T-cell (primary cell): ENCODE data around the gene LARGE1. TPM values are rescaled to one million over a fixed set of nuclear protein-coding genes. Genes with fewer than 3 reads are reported as not detected.

Experiments used
- ATAC-seq, 4 experiments: fragments of 200-7000 bp in 3 of 4; fragments of 150-1000 bp in 1 of 4; cut with Tn5 transposase; replicated peaks in 1 of 4; 1 replicate in 3 of 4; 2 replicates in 1 of 4; pipeline ENCODE4 v1.10.0; 2021; ENCODE audit warnings: moderate library complexity in 3 of 4, mild to moderate bottlenecking in 2 of 4, moderate number of reproducible peaks in 1 of 4
- CTCF ChIA-PET, 2 donors: fragments of 300-600 bp; sonication (Branson Sonifier 250); formaldehyde crosslinking; loops; one replicate each; lab custom pipeline; 2022; ENCODE audit warnings: antibody characterized with exemption in 2 of 2; lab: Charles Lee
- POLR2A ChIA-PET, 2 donors: fragments of 300-600 bp; sonication (Branson Sonifier 250); formaldehyde crosslinking; loops; one replicate each; lab custom pipeline; 2022; ENCODE audit warnings: antibody characterized with exemption in 2 of 2; lab: Charles Lee
- DNase-seq, 35 experiments: peaks; one replicate each; pipeline versions ENCODE4 v3.0.0 to v3.0.0-alpha.2; 2013 to 2023
- H3K27ac ChIP-seq: one replicate; pipeline ENCODE4 v1.5.1; 2013; ENCODE audit warnings: low read length
- H3K27me3 ChIP-seq, 2 experiments: replicated peaks in 1 of 2; 1 replicate in 1 of 2; 2 replicates in 1 of 2; pipeline versions ENCODE4 v1.6.1 to v1.7.0; 2013; ENCODE audit warnings: low read length in 1 of 2, mixed read lengths in 1 of 2; ENCODE audit not compliant: control insufficient read depth in 2 of 2, insufficient read depth in 2 of 2; ENCODE audit errors: extremely low read depth in 1 of 2
- H3K36me3 ChIP-seq, 2 donors: 1 replicate in 1 of 2; 2 replicates in 1 of 2; pipeline versions ENCODE4 v1.6.1 to v1.7.0; 2013; ENCODE audit warnings: low read length in 1 of 2; ENCODE audit not compliant: control insufficient read depth in 2 of 2, insufficient read depth in 1 of 2; ENCODE audit errors: extremely low read depth in 1 of 2
- H3K4me1 ChIP-seq, 2 experiments: 1 replicate in 1 of 2; 2 replicates in 1 of 2; pipeline versions ENCODE4 v1.6.1 to v1.7.0; 2013; ENCODE audit warnings: low read length in 2 of 2, mixed read lengths in 1 of 2; ENCODE audit not compliant: insufficient read depth in 2 of 2, control insufficient read depth in 1 of 2; ENCODE audit errors: extremely low read depth in 1 of 2
- H3K4me3 ChIP-seq, 2 donors: 1 replicate in 1 of 2; 2 replicates in 1 of 2; pipeline versions ENCODE4 v1.5.1 to v1.7.0; 2013; ENCODE audit warnings: mild to moderate bottlenecking in 2 of 2, low read length in 1 of 2, moderate library complexity in 1 of 2; ENCODE audit not compliant: control insufficient read depth in 1 of 2; ENCODE audit errors: extremely low read depth in 1 of 2
- H3K9me3 ChIP-seq: 2 replicates; pipeline ENCODE4 v1.7.0; 2013
- H3K27ac Mint-ChIP-seq, 2 donors: one replicate each; pipeline ENCODE4 v1.8.0; 2020 to 2021; ENCODE audit warnings: mild to moderate bottlenecking in 2 of 2, mixed read lengths in 2 of 2
- H3K27me3 Mint-ChIP-seq, 2 donors: one replicate each; pipeline ENCODE4 v1.8.0; 2021 to 2022; ENCODE audit warnings: mixed read lengths in 2 of 2
- H3K36me3 Mint-ChIP-seq: one replicate; pipeline ENCODE4 v1.8.0; 2021; ENCODE audit warnings: mixed read lengths
- H3K4me1 Mint-ChIP-seq, 3 donors: one replicate each; pipeline ENCODE4 v1.8.0; 2020 to 2022; ENCODE audit warnings: mixed read lengths in 3 of 3, mild to moderate bottlenecking in 1 of 3
- H3K4me3 Mint-ChIP-seq, 3 donors: one replicate each; pipeline ENCODE4 v1.8.0; 2020 to 2022; ENCODE audit warnings: mild to moderate bottlenecking in 3 of 3, mixed read lengths in 3 of 3, moderate library complexity in 3 of 3
- H3K9me3 Mint-ChIP-seq, 3 donors: one replicate each; pipeline ENCODE4 v1.8.0; 2020 to 2022; ENCODE audit warnings: mixed read lengths in 3 of 3
- WGBS: methylation state at CpG from one replicate; pipeline ENCODE4 v1.1.5; 2013; ENCODE audit warnings: missing lambda C conversion rate; ENCODE audit not compliant: insufficient coverage; 5-methylcytosine and 5-hydroxymethylcytosine counted together
- total RNA-seq, 35 experiments: library from RNA in 6 of 35; stranded (reverse) in 6 of 35; fragments of 120-200 nt in 1 of 35; gene quantifications; one replicate each; pipeline versions ENCODE4 v1.2.1 to v1.2.4 and lab custom pipeline; 2013 to 2026

The LARGE1 gene
- total RNA-seq, 5 donors from 2014 or later (not counting 1 experiment from before 2014, with no cell fraction given): 0.53 to 6.1 (median 3.0) TPM

DNA sequence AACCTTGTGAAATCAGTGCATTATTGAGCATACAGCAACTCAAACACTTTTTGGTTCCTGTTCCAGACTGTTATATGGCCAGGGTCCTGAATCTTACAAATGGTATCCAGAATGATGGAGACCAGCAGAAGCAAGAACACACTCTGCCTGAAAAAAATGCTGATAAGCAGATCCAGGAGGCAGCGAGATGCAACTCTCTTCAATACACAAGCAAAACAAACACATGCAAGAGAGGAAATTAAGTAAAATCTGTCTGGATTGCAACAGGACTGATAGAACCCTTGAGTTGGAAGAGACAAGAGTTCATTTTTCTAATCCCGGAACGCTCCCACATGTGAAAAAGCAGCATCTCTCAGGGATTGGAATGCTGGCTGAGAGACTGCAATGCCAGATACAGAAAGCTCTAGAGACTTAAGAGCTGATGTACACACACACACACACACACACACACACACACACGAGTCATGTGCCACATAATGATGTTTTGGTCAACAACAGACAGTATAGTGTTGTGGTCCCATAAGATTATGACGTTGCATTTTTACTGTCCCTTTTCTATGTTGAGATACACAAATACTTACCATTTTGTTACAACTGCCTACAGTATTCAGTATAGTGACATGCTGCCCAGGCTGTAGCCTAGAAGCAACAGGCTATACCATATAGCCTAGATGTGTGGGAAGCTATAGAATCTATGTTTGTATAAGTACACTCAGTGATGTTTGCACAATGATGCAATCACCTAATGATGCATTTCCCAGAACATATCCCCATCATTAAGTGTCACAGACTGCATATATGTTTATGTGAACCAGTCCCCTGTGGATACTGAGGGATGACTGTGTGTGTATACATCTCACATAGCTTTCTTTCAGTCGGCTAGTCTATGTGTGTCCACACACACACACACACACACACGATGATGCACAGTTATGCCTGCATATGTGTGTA is 406.6 kb downstream of the LARGE1 start:
- CTCF ChIA-PET: no interaction called here
- DNase-seq (no peak), ATAC-seq (no peak)
- Mint-ChIP-seq H3K4me1 (no peaks in the 10 kb centered on the region), H3K4me3 (no peak overlapping the region), H3K27ac (no peak overlapping the region), H3K9me3 (no peaks in the 10 kb centered on the region), H3K27me3 (peaks cover 1 to 3% of the 10 kb centered on the region in 2 donors), H3K36me3 (no peaks in the 10 kb centered on the region)
- no peaks in the 10 kb centered on the region for H3K4me1 ChIP-seq
- POLR2A ChIA-PET: interaction anchor here in 1 of 2 donors (0.6 kb wide), 1 partner anchor 1698 kb away, joined by 5 read pairs; no protein-coding TSS in a partner anchor
- H3K4me3 ChIP-seq: no peak overlapping the region
- H3K36me3 ChIP-seq: no peaks in the 10 kb centered on the region
- WGBS: no CpG with 5 or more reads among the region's 7 CpGs
- H3K27ac ChIP-seq: no peak overlapping the region
- H3K27me3 ChIP-seq: no peaks in the 10 kb centered on the region
- no peaks in the 10 kb centered on the region for H3K9me3 ChIP-seq

DNA sequence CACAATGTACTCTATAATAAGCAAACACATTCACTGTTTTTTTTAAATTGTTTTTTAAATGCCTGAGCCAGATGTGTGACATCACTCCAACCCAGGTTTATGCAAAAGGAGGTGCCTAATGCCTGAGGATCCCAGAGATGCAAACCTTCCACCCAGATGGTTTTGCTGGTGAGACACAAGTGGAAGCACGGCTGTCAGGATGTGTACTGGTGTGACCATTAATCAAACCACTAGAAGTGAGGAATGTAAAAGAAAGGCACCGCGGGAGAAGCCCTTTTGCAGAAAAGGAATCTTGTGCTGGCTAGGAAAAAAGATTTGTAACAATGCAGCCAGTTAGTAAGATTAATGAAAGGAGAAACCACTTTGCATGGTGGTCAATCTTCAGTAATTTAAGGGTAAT is 407.4 kb downstream of the LARGE1 start:
- ATAC-seq (no peak), DNase-seq (no peak)
- Mint-ChIP-seq H3K27me3 (peaks cover 1 to 3% of the 10 kb centered on the region in 2 donors), H3K4me3 (no peak overlapping the region), H3K9me3 (no peaks in the 10 kb centered on the region), H3K4me1 (no peaks in the 10 kb centered on the region), H3K36me3 (no peaks in the 10 kb centered on the region), H3K27ac (no peak overlapping the region)
- Histone ChIP-seq H3K36me3 (no peaks in the 10 kb centered on the region), H3K27ac (no peak overlapping the region), H3K4me3 (no peak overlapping the region), H3K4me1 (no peaks in the 10 kb centered on the region), H3K27me3 (no peaks in the 10 kb centered on the region), H3K9me3 (no peaks in the 10 kb centered on the region)
- ChIA-PET POLR2A (interaction anchor here in 1 of 2 donors (0.6 kb wide), 1 partner anchor 1697 kb away, joined by 5 read pairs; no protein-coding TSS in a partner anchor), CTCF (no interaction called here)
- 100% methylated on average over 1 of the region's 3 CpGs for WGBS

DNA sequence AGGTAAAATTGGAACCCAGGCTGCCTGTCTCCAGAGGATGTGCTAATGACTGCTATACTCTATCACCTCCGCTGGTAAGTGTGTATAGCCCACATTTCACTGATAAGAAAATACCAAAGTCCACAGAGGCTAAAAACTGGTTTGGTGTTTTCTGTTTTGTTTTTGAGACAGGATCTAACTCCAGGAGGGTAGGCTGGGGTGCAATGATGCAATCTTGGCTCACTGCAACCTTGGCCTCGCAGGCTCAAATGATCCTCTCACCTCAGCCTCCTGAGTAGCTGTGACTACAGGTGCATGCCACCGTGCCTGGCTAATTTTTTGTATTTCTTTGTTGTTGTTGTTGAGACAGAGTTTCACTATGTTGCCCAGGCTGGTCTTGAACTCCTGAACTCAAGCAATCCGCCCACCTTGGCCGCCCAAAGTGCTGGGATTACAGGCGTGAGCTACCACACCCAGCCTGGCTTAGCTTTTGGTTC is 409.8 kb downstream of the LARGE1 start:
- Mint-ChIP-seq H3K4me1 (no peaks in the 10 kb centered on the region), H3K4me3 (no peak overlapping the region), H3K9me3 (no peaks in the 10 kb centered on the region), H3K27me3 (peaks cover 1 to 3% of the 10 kb centered on the region in 2 donors), H3K36me3 (no peaks in the 10 kb centered on the region), H3K27ac (no peak overlapping the region)
- DNase-seq (no peak), ATAC-seq (no peak)
- CTCF ChIA-PET: no interaction called here
- WGBS: 81% methylated on average over 3 of the region's 6 CpGs
- POLR2A ChIA-PET: no interaction called here
- Histone ChIP-seq H3K27me3 (no peaks in the 10 kb centered on the region), H3K4me1 (no peaks in the 10 kb centered on the region), H3K4me3 (no peak overlapping the region), H3K9me3 (no peaks in the 10 kb centered on the region), H3K36me3 (no peaks in the 10 kb centered on the region), H3K27ac (no peak overlapping the region)

DNA sequence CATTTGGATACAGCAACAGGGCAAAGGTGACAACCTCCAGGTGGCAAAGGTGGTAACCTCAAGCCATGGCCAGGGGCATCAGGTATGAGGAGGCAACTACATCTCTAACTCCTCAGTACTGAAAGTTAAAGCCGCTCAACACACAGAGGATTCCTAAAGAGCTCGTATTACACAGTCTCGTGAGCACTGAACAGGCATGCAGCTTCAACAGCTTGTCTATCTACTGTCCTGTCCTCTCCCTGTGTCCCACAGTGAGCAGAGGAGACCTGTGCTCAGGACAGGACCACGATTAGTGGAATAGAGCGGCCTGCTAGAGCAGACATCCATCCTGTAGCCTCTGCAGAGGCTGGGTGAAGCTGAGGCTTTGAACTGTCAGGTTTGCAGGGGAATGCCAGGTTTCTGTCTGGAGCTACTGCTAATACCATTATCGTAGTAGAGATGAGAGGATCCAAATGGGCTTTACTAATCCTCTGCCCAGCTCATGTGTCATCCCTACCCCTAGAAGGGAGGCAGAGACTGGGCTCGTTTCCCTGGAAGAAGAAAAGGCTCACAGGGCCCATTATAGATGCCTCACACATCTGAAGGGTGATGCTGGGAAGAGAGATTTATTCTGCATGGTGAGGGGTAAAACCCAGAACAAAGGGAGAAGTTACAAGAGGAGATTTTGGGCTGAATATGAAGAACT is 415.2 kb downstream of the LARGE1 start:
- Mint-ChIP-seq H3K27ac (no peak overlapping the region), H3K36me3 (no peaks in the 10 kb centered on the region), H3K9me3 (peaks cover 0 to 3% (median 0%) of the 10 kb centered on the region in 3 donors), H3K27me3 (peaks cover 0 to 7% of the 10 kb centered on the region in 2 donors), H3K4me3 (no peak overlapping the region), H3K4me1 (no peaks in the 10 kb centered on the region)
- POLR2A ChIA-PET: no interaction called here
- H3K27ac ChIP-seq: no peak overlapping the region
- DNase-seq (no peak), ATAC-seq (no peak)
- H3K36me3 ChIP-seq: no peaks in the 10 kb centered on the region
- peaks cover 0 to 2% of the 10 kb centered on the region in 2 experiments for H3K27me3 ChIP-seq
- WGBS: 62% methylated on average over 2 of the region's 7 CpGs
- no peaks in the 10 kb centered on the region for H3K4me1 ChIP-seq
- no peak overlapping the region for H3K4me3 ChIP-seq
- H3K9me3 ChIP-seq: no peaks in the 10 kb centered on the region
- CTCF ChIA-PET: no interaction called here

DNA sequence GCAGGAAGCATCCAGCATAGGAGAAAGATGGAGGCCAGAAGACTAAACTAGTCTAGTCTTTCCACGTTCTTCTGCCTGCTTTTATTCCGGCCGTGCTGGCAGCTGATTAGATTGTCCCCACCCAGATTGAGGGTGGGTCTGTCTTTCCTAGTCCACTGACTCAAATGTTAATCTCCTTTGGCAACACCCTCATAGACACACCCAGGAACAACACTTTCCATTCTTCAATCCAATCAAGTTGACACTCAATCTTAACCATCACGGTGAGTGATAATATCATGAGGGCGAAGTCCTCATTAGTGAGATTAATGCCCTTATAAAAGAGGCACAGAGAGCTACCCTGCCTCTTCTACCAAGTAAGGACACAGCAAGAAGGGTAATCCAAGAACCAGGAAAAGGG is 424.2 kb downstream of the LARGE1 start:
- CTCF ChIA-PET: no interaction called here
- Mint-ChIP-seq H3K4me3 (no peak overlapping the region), H3K9me3 (peaks cover 0 to 7% (median 6%) of the 10 kb centered on the region in 3 donors), H3K27ac (no peak overlapping the region), H3K27me3 (peaks cover 0 to 4% of the 10 kb centered on the region in 2 donors), H3K36me3 (no peaks in the 10 kb centered on the region), H3K4me1 (peaks cover 3 to 6% (median 5%) of the 10 kb centered on the region in 3 donors)
- Histone ChIP-seq H3K4me3 (no peak overlapping the region), H3K9me3 (no peaks in the 10 kb centered on the region), H3K27me3 (no peaks in the 10 kb centered on the region), H3K36me3 (no peaks in the 10 kb centered on the region), H3K27ac (no peak overlapping the region), H3K4me1 (peaks cover 2 to 5% of the 10 kb centered on the region in 2 experiments)
- DNase-seq (no peak), ATAC-seq (no peak)
- POLR2A ChIA-PET: no interaction called here
- 84% methylated on average over 5 of the region's 5 CpGs for WGBS

DNA sequence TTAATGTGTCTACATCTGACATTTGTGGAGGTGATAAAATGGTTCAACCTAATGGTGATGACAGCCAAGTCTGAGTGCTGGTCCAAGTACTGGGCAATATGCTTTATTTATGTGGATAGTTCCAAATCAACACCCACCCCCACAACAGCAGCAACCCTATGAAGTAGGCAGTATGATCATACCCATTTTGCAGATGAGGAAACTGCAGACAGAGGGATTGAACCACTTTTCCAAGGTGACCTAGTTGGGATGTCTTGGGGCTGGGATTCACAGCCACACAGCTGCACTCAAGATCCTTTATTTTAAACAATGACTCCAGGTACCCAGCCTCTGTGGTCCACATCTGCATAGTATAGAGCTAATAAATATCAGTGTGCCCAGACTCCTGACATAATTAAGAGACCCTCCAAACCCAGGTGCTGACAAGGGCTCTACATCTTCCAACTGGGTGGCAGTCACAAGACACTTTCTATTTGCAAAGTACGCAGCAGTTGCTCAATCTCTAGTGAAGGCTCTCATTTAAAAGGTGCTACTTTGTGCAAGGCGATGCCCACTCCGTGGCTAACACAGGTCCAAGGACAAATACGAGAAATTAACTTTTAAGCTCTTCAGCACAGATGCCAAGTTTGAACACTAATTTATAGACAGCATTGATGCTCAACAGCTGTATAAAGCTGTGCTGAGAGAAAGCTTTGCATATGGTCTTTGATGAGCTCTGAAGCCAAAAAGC is 426.6 kb downstream of the LARGE1 start:
- no peak for ATAC-seq
- POLR2A ChIA-PET: no interaction called here

More for the DNA sequence above, 426.6 kb downstream of the LARGE1 start:
- no peaks in the 10 kb centered on the region for H3K36me3 ChIP-seq
- Mint-ChIP-seq H3K9me3 (peaks cover 3 to 12% (median 7%) of the 10 kb centered on the region in 3 donors), H3K4me1 (peaks cover 3 to 6% (median 5%) of the 10 kb centered on the region in 3 donors), H3K36me3 (no peaks in the 10 kb centered on the region), H3K27ac (no peak overlapping the region), H3K27me3 (no peaks in the 10 kb centered on the region), H3K4me3 (no peak overlapping the region)
- no peak for DNase-seq
- H3K27me3 ChIP-seq: no peaks in the 10 kb centered on the region
- H3K4me3 ChIP-seq: no peak overlapping the region
- CTCF ChIA-PET: no interaction called here
- peaks cover 2 to 5% of the 10 kb centered on the region in 2 experiments for H3K4me1 ChIP-seq
- no peaks in the 10 kb centered on the region for H3K9me3 ChIP-seq
- 100% methylated on average over 2 of the region's 4 CpGs for WGBS
- no peak overlapping the region for H3K27ac ChIP-seq
